Measurements from ENCODE around the gene OPCML.

GRCh38 chr11:132472411-132473172, 1059.7 kb downstream of the OPCML start:
- TF ChIP-seq CTCF (IDR thresholded peaks at IDR 0.05) = no peak
- no peak for TF ChIP-seq ZFX (IDR thresholded peaks at IDR 0.05; ENCODE audit: borderline replicate concordance)
